CD4-positive, alpha-beta T cell treated with Interleukin-2 at 100 ng/mL for 4 hours (primary cell): Measurements from ENCODE around the gene CHST11.
A peak's percentile ranks its signal among the peaks of the same experiment; 100 is the strongest.
"Not testable (repeated sequence)": the region's sequence is repeated elsewhere in the genome, so short reads cannot be mapped to it uniquely, and the experiment has no call there.

Experiments used
- DNase-seq: peaks from one replicate; pipeline ENCODE4 v3.0.0-alpha.2; 2020; ENCODE audit warnings: low spot score

The CHST11 gene

DNA sequence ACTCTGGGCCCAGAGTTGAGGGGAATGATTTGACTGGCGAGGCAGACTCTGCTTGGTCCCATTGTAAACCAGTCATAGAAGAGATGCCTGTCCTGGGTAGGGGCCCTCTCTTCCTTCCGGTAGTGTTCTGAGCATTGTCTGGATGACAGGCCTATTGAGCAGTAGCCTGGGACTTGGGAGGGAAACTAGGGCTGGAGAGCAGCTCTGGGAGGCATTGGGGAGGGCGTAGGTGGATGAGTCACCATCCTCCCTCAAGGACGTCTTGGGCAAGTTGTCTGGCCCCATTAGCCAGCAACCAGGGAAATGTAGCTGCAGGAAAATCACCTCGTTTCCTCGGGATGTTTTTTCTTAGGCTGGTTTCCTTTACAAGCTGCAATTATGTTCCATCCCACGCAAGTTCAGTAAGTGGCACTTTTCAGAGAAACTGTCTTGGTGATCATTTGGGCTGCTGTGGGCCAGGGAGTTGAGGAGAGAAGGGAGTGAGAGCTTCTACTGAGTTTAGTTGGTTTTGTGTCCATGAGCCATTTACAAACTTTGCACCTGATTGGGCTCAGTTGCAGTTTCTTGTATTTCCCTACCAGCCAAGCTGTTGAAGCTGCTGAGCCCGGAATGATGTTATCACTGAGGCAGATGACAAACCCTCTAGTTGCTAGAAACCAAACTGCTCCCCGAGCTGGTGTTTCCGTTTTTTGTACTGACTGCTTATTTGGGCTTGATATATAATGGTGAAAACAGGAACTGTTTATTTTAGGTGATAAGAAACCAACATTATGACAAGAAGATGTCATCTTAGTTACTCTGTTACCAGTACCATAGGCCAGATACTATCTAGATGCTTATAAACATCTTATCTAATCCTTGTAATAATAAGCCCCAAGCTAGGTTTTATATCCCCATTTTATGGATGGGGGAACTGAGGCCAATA is 147.6 kb downstream of the CHST11 start:
- peak; percentile 67 for DNase-seq

DNA sequence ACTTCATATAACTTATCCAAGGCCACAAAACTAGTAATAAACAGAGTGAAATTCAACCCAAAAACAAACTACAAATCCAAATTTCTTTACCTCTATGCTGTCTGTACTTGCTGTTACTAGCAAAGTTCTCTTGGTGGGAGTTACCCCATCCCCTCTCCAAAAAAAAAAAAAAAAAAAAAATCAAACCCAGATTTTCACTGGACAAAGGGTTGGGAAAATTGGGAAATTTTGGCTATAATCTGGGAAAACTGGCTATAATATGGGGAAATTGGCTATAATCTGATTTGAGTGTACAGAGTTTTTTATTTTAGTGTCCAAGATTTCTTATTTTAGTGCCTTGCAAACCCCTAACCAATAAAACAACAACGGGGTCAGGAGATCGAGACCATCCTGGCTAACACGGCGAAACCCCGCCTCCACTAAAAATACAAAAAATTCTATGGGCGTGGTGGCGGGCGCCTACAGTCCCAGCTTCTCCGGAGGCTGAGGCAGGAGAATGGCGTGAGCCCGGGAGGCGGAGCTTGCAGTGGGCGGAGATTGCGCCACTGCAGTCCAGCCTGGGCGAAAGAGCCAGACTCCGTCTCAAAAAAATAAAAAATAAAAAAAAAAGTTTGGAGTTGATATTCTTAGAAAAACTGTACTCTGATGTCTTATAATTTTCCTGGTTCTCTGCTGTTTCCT is 148.4 kb downstream of the CHST11 start:
- DNase-seq, result no peak

DNA sequence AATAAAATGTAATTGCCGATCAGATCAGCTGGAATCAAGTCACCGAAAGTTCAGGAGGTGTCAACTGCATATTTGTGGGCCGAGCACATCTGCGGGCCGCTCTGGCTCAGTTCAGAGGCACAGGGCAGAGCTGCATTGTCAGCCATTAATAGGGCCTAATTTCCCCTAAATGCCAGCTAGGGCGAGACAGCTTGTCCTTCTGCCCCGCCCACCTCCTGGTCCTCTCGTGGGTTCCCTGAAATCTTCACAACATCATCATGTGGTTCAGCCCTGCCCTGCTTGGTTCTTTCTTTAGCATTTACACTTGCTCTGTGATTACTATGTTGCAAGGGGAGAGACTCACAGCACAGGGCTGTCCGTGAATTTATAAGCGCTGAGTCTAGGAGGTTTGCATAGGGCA is 148.9 kb downstream of the CHST11 start:
- no peak for DNase-seq

DNA sequence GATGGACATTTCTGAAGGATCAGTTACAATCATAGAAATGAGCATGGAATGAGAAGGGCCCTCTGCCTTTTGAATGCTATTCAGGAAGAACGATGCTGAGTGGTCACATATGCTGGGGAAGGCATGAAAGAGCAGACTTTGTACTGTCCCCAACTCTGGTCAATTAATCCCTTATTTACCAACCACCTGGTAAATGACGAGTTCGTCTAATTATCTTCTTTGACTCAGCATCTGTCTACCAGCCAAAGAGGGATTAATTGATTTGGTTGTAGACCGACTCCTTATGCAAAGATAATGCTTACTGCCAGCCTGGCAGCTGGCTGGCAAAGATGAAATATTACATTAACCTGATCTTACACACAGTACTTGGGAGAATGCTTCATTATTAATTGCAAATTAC is 152.2 kb downstream of the CHST11 start:
- DNase-seq, result no peak

DNA sequence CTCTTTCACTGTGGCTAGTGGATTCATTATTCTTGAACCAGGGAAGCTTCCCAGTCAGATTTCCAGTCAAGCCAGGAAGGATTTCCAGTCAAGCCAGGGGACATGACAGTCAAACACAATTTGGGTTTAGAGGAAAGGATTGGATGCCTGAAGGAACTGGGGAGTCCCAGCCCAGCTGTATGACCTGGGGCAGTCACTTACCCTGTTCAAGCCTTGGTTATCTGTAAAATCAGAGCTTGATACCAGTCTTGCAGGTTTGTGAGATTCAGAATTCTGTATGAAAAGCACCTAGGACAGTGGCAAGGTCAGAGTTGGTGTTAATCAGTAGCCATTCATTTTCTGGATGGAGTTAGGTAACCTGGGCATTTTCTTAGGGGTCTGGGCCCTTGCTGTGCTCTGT is 152.7 kb downstream of the CHST11 start:
- DNase-seq, result no peak

DNA sequence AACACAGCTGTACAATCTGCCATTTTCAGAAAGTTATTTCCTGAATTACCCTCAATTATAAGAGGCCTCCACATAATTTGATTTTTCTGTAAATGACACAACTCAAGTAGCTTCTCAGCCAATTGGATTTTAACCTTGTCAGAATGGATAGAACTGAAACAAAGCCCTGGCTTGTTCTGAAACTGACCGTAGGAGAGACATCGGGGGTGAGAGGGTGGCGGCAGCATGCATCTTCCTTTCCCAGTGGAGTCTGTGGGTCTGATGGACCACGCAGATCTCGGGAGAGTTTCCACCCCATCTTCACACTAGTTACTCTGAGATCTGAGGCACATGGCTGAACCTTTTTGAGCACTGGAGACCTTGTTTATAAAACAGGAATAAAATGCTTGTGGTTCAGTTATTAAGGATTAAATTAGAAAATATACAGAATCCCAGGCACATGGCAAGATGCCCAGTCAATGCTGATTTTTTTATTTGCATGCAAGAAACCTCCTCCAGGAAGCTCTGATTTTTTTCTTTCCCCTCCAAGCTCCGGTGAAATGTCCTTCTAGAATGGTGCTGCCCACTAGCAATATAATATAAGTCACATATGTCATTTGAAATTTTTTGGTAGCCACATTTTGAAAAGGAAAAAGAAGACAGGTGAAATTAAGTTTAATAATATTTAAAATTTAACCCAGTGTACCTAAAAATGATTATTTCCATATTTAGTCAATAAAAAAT is 153.9 kb downstream of the CHST11 start:
- no peak for DNase-seq

DNA sequence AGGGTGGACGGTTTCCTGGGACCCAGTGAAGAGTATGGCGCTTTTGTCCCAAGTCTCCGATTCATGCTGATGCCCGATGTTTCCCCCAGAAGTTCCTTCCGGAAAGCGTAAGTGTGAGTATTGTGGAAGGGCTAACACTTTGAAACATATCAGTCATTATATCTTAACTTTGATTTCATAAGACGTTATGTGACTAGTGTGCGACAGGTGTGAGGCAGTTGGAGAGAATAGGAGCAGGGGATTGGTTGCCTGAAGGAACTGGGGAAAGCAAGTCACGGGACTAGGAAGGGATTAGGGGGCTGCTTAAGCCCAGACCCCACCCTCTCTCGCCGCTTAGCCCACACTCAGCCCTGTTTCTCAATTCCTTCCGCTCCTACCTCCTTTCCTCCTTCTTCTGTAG is 154.9 kb downstream of the CHST11 start:
- DNase-seq, result no peak

DNA sequence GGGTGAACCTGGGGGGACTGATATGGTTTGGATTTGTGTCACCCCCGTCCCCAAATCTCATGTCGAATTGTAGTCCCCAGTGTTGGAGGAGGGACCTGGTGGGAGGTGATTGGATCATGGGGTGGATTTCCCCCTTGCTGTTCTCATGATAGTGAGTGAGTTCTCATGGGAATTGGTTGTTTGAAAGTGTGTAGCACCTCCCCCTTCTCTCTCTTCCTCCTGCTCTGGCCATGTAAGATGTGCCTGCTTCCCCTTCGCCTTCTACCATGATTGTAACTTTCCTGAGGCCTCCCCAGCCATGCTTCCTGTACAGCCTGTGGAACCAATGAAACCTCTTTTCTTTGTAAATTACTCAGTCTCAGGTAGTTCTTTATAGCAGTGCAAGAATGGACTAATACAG is 156.6 kb downstream of the CHST11 start:
- not testable (repeated sequence) for DNase-seq

DNA sequence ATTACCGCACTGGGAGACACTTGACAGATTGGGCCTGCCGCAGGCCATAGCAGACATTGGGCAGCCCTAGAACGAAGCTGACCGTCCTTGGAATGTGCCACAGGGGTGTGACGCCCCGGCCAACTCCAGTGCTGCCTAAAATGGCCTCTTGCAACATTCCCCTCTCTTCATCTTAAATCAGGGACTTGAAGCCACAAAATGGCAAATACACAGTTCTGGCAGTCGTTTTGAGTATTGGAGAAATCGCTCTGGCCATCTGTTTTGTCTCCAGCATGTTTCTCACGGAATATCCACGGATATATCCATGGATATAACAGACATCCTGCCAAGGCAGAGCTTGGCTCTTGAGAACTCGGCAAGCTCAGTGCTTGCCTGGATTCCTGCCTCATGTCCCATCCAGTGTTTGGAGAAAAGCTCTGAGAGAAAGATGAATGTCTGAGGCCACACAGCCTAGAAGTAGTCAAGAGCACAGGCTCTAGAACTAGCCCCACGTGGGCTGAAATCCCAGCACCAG is 158.4 kb downstream of the CHST11 start:
- DNase-seq, result no peak

DNA sequence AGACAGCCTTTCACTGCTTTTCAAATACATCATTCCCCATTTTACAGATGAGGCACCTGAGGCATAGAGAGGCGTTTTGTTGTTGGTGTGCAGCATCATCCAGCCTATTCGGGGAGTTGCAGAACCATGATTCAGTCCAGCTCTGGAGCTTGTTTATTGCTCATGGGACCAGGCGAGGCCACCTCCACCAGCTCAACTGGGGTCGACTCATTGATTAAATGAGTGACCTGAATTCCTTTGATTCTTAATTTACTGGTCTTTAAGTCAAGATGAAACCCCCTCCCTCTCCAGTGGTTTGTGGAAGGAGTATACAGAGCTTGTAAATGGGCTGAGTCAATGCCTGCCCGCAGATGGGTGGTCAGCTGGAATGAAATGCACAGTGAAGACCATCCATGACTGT is 161.9 kb downstream of the CHST11 start:
- DNase-seq, result no peak

DNA sequence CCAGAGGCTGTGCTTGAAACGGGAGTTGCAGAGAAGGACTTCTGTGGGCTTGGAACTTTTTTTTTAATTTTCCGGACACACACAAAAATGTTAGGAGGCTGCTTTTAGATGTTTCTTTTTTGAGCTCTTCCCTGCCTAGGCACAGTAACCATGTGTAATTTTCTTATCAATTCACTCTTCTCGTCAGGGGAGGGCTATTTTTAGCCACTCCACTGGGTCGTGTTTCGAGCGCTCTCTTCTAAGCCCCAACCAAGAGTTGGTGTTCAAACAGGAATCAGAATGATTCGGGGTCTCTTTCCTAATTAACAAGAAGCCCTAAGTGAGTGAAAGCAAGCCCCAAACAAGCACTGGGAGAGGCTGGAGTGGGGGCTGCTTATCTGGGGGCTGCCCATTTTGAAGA is 162.6 kb downstream of the CHST11 start:
- DNase-seq, result no peak

DNA sequence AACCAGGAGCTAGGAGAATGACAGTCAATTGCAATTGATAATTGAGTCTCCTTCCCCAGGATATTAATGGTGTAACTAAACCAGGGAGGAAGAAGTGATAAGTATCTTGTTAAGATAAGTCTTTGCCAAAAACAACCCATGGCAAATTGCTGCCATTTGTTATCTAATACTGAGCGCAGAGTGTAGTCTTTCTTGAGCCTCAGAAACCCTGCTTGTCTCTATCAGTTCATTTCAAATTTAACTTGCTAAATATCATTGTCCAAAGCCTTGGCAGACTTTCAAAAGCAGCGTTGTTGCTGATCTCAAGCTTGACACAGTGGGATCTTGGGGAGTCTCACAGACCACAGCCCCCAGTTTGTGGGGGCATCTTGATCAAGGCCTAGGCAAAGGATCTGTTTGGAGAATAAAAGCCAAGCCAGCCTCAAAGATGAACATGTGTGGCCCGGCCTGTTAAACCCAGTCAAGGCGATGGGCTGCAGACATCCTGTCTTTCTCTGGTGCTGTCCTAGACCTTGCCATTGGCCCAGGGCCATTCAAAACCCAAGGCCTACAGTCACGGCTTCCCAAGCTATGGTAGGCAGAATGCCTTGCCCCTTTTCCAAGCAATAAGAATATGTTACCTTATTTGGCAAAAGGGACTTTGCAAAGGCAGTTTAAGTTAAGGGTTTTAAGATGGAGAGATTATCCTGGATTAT is 164.2 kb downstream of the CHST11 start:
- DNase-seq, result no peak

DNA sequence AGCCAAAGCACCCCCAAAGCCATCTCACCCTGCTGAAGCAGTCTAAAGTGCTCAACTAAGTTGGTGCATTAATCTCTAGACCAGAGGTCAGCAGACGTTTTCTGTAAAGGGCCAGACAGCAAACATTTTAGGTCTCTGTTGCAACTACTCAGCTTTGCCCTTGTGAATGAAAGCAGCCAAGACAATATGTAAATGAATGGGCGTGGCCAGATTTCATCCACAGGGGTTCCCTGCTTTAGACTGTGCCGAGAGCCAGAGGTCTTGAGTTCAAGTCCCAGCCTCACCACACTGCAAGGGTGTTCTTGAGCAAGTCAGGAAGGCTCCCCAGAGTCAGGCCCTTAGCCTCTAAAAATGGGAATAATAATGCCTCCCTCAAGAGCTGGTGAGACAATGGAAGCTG is 166.2 kb downstream of the CHST11 start:
- DNase-seq, result no peak

DNA sequence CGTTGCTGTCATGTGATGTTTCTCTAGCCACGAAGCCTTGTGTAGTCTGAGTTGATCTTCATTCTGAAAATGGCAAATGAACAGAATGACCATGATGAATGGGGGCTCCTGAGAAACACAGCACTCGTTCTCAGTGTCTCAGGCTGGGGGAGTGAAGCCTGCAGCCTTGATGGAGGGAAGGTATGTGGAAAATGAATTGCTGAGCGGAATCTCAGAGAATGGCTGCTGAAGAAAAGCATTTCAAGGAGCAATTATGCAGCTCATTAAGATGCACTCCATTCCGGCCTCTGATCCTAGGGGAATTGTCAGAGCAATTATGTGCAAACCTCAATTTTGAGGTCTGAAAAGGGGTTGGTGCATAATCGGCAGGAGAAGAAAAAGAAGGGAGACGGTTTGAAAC is 167.1 kb downstream of the CHST11 start:
- DNase-seq, result no peak

DNA sequence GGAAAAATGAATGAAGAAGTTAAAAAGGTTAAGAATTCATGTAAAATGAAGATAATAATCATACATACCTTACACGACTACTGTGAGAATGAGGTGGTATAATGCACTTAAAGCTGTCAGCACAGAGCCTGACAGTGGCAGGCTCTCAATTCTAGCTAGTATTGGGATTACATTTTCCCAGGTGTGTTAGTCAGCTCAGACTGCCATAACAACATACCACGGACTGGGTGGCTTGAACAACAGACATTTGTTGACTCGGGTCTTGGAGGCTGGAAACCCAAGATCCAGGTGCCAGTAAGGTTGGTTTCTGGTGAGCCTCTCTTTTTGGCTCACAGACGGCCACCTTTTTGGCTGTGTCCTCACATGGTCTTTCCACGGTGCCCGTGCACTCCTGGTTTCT is 167.8 kb downstream of the CHST11 start:
- no peak for DNase-seq

DNA sequence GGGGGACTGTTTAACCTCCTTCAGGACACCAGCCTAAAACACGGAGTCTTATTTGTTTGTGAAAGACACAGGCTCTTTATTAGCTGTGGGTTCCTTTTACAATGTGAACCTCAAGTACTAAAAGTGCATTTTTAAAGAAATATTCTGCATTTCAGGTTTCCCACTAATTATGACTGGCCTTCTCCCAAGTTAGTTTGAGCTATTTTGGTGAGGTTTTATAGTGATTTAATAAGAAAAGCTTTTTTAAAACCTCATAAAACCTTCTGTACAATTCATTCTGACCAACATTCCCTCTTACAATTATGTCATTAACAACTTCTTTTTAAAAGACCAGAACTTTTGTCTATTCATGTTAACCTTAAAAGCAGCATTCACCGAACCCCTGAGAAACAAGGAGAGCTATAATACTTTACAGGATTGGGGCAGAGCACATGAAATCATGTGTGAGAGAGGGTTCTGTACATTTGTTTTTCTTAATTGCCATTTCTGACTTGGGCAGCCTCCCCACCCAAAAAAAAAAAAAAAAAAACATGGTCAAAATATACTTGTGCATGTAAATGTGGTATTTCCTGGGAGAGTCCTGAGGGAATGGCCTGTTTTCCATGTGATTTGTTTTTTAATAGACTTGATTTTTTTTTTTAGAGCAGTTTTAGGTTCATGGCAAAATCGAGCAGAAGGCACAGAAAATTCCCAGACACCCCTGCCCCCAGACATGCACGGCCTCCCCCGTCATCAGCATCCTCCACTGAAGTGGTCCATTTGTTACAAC is 169.5 kb downstream of the CHST11 start:
- no peak for DNase-seq

DNA sequence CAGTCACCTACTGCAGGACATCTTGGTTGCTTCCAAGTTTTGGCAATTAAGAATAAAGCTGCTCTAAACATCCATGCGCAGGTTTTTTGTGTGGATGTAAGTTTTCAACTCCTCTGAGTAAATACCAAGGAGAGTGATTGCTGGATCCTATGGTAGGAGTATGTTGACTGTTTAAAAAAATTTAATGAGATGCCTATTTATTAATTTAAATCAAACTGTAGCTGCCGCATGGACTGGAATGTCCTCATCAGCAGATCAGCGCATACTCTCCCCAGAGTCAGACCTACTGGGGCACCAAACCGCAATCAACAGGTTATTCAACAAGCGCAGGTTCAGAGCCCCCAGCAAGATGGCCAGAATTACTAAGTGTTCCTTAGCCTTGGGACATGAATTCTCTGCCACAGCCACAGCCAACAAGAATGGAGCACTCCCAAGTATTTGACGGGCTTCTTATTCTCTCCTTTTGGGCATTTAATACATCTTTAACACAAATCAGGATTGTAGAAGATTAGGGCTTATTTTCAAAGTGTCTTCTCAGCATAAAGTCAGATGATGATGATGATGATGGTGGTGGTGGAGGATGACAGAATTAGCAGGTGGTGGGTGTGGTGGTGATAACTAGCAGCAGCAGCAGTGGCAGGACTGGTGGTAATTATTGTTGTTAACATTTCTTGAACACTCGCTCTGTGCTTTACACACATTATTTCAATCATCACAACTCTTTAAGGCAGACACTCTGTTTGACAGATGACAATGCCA is 170.7 kb downstream of the CHST11 start:
- DNase-seq, result no peak

DNA sequence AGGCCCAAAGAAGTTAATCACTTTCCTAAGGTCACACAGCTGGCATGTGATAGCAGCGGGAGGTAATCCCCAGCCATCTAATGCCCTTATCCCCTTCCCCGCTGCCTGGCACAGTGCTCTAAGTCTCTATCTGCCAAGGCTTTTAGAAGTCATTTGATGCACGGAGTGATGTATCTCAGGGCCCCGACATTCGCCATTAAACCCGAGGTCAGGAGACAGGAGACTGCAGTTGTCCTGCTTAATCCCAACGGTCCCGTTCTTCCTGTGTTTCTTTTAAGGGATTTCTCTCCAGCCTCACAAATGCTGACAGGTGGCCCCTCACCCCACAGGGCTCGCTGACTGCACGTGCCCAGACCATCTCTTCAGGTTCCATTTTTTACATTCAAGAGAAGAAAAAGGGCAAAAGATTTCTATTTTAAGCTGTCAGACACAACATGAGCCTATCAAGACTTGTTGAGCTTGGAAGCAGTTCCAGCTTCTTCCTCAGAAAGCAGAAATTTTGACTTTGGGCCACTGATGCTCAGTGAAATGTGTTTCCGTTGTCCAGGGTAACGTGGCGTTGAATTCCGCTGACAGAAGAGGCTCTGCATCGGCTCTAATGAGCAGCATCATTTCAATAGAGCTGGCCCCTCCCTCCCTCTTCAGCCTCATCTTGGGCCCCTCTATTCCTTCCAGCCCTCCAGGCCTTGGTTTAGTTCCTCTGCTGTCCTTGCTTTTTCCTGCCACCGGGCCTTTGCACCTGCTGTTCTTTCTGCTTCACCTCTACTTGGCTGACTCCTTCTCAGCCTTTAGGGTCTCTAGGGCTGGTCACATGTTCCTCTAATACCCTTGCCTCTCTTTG is 171.5 kb downstream of the CHST11 start:
- DNase-seq, result no peak

DNA sequence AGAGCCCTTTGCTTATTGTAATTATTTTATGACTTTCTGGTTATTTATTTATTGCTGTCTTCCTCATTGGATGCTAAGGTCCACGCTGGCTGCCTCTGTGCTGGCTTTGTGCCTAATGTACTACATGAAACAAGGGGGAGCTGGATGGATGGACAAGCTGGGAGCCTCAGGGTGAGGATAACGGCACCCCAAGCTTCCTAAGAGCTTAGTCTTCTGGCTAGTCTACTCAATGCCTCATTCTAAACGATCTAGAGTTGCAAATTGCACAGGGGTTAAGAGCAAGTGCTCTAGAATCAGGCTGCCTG is 172.0 kb downstream of the CHST11 start:
- no peak for DNase-seq

DNA sequence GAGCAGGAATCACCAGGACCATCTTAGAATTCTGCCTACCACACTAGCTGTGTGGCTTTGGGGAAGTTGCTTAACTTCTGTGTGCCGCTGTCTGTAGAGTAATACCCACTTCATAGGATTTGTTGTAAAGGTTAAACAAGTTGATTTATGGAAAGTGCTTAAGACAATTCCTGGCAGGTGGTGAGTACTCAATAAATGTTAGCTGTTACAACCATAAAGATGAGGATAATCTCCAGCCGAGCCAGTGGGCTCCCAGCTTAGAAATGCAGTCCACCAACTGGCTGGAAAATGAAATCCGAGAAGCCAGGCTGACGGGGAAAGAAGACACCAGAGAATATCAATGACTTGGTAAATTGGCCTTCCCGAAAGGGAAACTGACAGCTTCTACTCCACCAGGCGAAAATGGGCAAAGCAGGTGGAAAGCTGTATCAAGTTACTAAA is 173.5 kb downstream of the CHST11 start:
- DNase-seq, result no peak
